Measurements from ENCODE around the gene TANC1.

Gene TANC1

DNA sequence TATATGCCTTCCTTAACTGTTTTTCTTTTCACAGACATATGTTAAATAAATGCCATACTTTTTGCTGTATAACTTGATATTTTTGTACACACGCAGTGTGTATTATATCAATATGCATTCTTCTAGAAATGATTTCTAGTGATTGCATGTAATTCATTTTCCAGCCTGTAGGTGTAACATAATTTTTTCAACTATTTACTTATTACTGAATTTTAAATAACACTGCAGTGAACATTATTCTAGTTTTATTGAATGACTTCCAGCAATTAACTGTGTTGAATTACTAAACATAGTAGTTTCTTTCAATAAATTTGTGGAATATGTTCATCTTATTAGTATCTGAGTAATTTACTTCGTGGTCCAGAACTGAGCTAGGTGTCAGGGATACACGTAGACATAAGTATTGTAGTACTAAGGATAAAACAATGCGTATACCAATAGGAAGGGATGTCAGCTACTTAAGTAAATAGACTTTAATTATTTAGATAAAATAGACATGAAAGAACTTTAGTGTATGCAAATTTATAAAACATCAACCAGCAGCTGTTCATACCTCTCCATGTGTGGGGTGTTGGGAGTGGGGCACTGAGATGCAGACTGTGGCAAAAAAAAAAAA is 28.0 kb downstream of the TANC1 start:
- DNase-seq, result peak; percentile 57

GRCh38 chr2:158997037-158997790 is 28.8 kb downstream of the TANC1 start:
- no peak for DNase-seq

- DNase-seq, result no peak
These were observed 30.3 kb downstream of the TANC1 start for GRCh38 chr2:158998551-158999248.

GRCh38 chr2:158999458-158999857 is 31.0 kb downstream of the TANC1 start:
- no peak for DNase-seq

- no peak for DNase-seq
These were observed 31.6 kb downstream of the TANC1 start for GRCh38 chr2:159000072-159000471.

GRCh38 chr2:159002462-159003111 is 34.1 kb downstream of the TANC1 start:
- DNase-seq, result no peak

DNA sequence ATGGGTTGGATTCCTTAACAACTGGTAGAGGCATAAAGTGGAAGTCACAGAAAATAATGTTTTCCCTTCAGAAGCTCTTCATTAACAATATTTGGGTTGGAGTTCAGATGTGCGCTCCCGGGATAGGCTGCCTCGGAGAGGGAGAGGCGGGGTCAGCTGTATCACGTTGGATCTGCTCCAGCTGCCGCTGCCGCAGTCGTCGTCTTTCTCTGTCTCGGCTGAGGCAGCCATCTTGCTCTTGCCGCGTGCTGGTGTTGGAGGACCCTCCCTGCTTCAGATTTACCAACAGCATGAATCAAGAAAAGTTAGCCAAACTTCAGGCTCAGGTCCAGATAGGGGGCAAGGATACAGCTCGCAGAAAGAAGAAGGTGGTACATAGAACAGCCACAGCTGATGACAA is 35.1 kb downstream of the TANC1 start:
- no peak for DNase-seq

- DNase-seq, result no peak
These were observed 36.4 kb downstream of the TANC1 start for GRCh38 chr2:159004849-159005248.

DNA sequence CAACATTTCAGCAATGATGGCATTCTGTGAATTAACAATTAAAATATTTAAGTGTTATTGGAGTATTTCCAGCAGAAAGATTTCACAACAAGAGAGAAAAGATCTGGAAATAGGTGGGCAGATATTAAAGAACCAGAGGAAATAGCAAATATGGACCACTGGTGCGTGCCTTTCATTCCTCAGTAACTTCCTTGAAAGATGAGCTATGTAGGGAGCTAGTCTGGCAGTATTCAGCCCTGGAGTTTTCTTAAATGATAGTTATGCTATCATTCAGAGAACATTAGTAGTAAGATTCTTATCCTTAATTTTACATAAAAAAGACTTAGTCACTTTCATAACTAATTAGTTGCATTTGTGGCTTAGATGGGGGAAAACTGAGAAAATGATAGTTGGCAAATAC is 41.5 kb downstream of the TANC1 start:
- DNase-seq, result no peak

- no peak for DNase-seq
These were observed 41.9 kb downstream of the TANC1 start for GRCh38 chr2:159010340-159010739.

- no peak for DNase-seq
These were observed 42.5 kb downstream of the TANC1 start for GRCh38 chr2:159010963-159011362.

DNA sequence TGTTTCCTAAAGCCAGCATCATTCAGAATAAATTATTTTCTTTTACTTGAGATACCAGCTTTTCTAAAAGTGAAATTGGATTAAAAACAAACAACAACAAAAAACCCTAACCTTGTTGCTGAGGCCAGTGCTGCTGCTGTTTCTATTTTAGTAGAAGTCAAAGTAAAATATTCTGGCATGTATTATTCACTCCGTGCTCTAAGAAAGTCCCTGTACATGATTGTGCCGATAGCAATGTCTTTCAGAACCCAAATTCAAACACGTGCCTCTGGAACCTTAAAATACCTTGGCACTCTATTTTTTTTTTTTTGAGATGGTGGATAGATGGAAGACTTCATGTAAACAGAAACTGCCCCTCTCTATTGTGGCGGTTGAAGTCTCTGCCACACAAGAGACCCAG is 43.7 kb downstream of the TANC1 start:
- no peak for DNase-seq

GRCh38 chr2:159013103-159013502 is 44.7 kb downstream of the TANC1 start:
- no peak for DNase-seq

DNA sequence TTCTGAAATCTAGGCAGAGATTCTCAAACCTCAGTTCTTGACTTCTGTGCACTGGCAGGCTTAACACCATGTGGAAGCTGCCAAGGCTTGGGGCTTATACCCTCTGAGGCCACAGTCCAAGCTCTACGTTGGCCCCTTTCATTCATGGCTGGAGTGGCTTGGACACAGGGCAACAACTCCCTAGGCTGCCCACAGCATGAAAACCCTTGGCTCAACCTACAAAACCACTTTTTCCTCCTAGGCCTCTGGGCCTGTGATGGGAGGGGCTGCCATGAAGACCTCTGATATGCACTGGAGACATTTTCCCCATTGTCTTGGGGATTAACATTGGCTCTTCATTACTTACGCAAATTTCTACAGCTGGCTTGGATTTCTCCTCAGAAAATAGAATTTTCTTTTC is 46.7 kb downstream of the TANC1 start:
- no peak for DNase-seq

GRCh38 chr2:159015823-159016222 is 47.4 kb downstream of the TANC1 start:
- no peak for DNase-seq

GRCh38 chr2:159017837-159018236 is 49.4 kb downstream of the TANC1 start:
- no peak for DNase-seq

- no peak for DNase-seq
These were observed 50.6 kb downstream of the TANC1 start for GRCh38 chr2:159019021-159019420.

GRCh38 chr2:159022019-159022418 is 53.6 kb downstream of the TANC1 start:
- no peak for DNase-seq

DNA sequence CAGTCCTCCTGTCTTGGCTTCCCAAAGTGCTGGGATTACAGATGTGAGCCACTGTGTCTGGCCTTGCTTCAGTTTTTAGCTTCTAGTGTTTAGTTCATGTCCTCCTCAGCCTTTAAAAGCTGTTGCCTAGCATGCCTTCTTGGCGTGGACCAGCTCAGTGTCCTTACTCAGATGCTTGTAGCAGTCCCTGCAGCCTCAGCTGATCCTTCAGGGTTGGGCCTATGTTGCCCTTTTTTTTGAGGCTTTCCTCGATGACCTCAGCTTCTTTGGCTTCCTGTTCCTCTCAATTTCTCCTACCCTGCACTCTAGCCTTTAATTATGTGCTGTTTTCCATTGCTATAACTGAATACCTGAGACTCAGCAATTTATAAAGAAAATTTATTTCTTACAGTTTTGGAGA is 57.7 kb downstream of the TANC1 start:
- no peak for DNase-seq

GRCh38 chr2:159028776-159029175 is 60.3 kb downstream of the TANC1 start:
- no peak for DNase-seq

GRCh38 chr2:159029936-159030335 is 61.5 kb downstream of the TANC1 start:
- no peak for DNase-seq

GRCh38 chr2:159030674-159031380 is 62.4 kb downstream of the TANC1 start:
- DNase-seq, result no peak

GRCh38 chr2:159032146-159032545 is 63.7 kb downstream of the TANC1 start:
- DNase-seq, result no peak
